SK-N-SH (cell line): ENCODE data around the gene RASGRP2. TPM values are rescaled to one million over a fixed set of nuclear protein-coding genes. Genes with fewer than 3 reads are reported as not detected.

ENCODE experiments used
- CTCF ChIA-PET: fragments of 300-600, 350-600 bp; formaldehyde crosslinking; extraction: SDS; loops from one replicate; lab custom pipeline; 2021; lab: Yijun Ruan, JAX
- POLR2A ChIA-PET: fragments of 350-600 bp; sonication (Branson Sonifier 250); formaldehyde crosslinking; extraction: SDS; loops from one replicate; lab custom pipeline; 2020; ENCODE audit warnings: antibody characterized with exemption, inconsistent platforms; lab: Yijun Ruan, JAX
- DNase-seq: peaks from one replicate; pipeline ENCODE4 v3.0.0; 2012
- H2AFZ ChIP-seq: fragments of 200-600 bp; sonication (generic); 2 replicates; pipeline ENCODE4 v1.8.1; 2016; ENCODE audit warnings: antibody characterized with exemption, mild to moderate bottlenecking, low read depth
- H3F3A ChIP-seq: fragments of 200-600 bp; sonication (generic); replicated peaks from 2 replicates; pipeline ENCODE3; 2016; ENCODE audit warnings: antibody characterized with exemption, mild to moderate bottlenecking; ENCODE audit not compliant: insufficient read depth
- H3K27ac ChIP-seq, 2 experiments: fragments of 200-500 bp in 1 of 2; fragments of 200-600 bp in 1 of 2; sonication (Bioruptor generic) in 1 of 2; sonication (generic), shearing (Covaris generic) in 1 of 2; 2 replicates each; pipeline versions ENCODE4 v1.5.1 to v1.6.1; 2014 to 2016; ENCODE audit warnings: low read depth in 2 of 2, inconsistent platforms in 1 of 2, low read length in 1 of 2, mild to moderate bottlenecking in 1 of 2, mixed read lengths in 1 of 2
- H3K27me3 ChIP-seq: fragments of 200-600 bp; sonication (generic), shearing (Covaris generic); 2 replicates; pipeline ENCODE4 v1.6.1; 2016; ENCODE audit warnings: mixed run types; ENCODE audit not compliant: insufficient read depth
- H3K36me3 ChIP-seq, 2 experiments: fragments of 200-500 bp in 1 of 2; fragments of 200-600 bp in 1 of 2; sonication (Bioruptor generic) in 1 of 2; sonication (generic) in 1 of 2; replicated peaks in 1 of 2; 2 replicates each; pipeline versions ENCODE3 to v1.5.1; 2014 to 2016; ENCODE audit warnings: low read length in 1 of 2, mild to moderate bottlenecking in 1 of 2; ENCODE audit not compliant: insufficient read depth in 2 of 2, control insufficient read depth in 1 of 2
- H3K4me1 ChIP-seq, 2 experiments: fragments of 200-500 bp in 1 of 2; fragments of 200-600 bp in 1 of 2; sonication (Bioruptor generic) in 1 of 2; sonication (generic), shearing (Covaris generic) in 1 of 2; 2 replicates each; pipeline versions ENCODE4 v1.5.1 to v1.6.1; 2014 to 2016; ENCODE audit warnings: low read depth in 1 of 2, low read length in 1 of 2, mixed run types in 1 of 2; ENCODE audit not compliant: insufficient read depth in 2 of 2, control insufficient read depth in 1 of 2
- H3K4me2 ChIP-seq: fragments of 200-600 bp; sonication (generic), shearing (Covaris generic); 2 replicates; pipeline ENCODE4 v1.6.1; 2017; ENCODE audit warnings: mixed run types
- H3K4me3 ChIP-seq, 2 experiments: fragments of 200-500 bp in 1 of 2; fragments of 200-600 bp in 1 of 2; sonication (Bioruptor generic) in 1 of 2; sonication (generic), shearing (Covaris generic) in 1 of 2; 2 replicates each; pipeline versions ENCODE4 v1.5.1 to v1.8.1; 2014 to 2016; ENCODE audit warnings: low read depth in 2 of 2, inconsistent platforms in 1 of 2, low read length in 1 of 2, mild to moderate bottlenecking in 1 of 2, mixed read lengths in 1 of 2, moderate library complexity in 1 of 2
- H3K79me2 ChIP-seq: fragments of 200-600 bp; sonication (generic); 2 replicates; pipeline ENCODE4 v1.8.1; 2017; ENCODE audit warnings: mild to moderate bottlenecking; ENCODE audit not compliant: insufficient read depth
- H3K9ac ChIP-seq: fragments of 200-600 bp; sonication (generic); 2 replicates; pipeline ENCODE4 v1.6.1; 2017; ENCODE audit warnings: mixed run types
- H3K9me2 ChIP-seq: fragments of 200-600 bp; sonication (generic); 2 replicates; pipeline ENCODE4 v1.6.1; 2017; ENCODE audit warnings: mixed run types
- H3K9me3 ChIP-seq: fragments of 200-600 bp; sonication (generic); 2 replicates; pipeline ENCODE4 v1.6.1; 2017; ENCODE audit warnings: mixed run types, mild to moderate bottlenecking, moderate library complexity
- H4K20me1 ChIP-seq: fragments of 200-600 bp; sonication (generic); 2 replicates; pipeline ENCODE4 v1.6.1; 2017; ENCODE audit warnings: mild to moderate bottlenecking, mixed run types; ENCODE audit not compliant: insufficient read depth
- ELF1 ChIP-seq: IDR thresholded peaks from 2 replicates; pipeline ENCODE4 v1.4.0; 2012
- EP300 ChIP-seq, 2 experiments: IDR thresholded peaks; 2 replicates each; pipeline versions ENCODE4 v1.4.0 to v1.6.1; 2012; ENCODE audit warnings: borderline replicate concordance in 1 of 2, low read depth in 1 of 2, low read length in 1 of 2
- EZH2phosphoT487 ChIP-seq: fragments of 200-600 bp; sonication (generic); IDR thresholded peaks from 2 replicates; pipeline ENCODE4 v1.6.1; 2017; ENCODE audit warnings: low read depth, mixed run types, mild to moderate bottlenecking, antibody characterized with exemption, moderate library complexity, borderline replicate concordance
- FOSL2 ChIP-seq: IDR thresholded peaks from 2 replicates; pipeline ENCODE4 v1.4.0; 2012; ENCODE audit warnings: low read depth, mild to moderate bottlenecking, moderate library complexity, borderline replicate concordance
- GATA2 ChIP-seq: sonication (generic); formaldehyde crosslinking; IDR thresholded peaks from 2 replicates; pipeline ENCODE4 v1.5.0; 2020; ENCODE audit warnings: mild to moderate bottlenecking, missing genetic modification reagents
- MXI1 ChIP-seq: IDR thresholded peaks from 2 replicates; pipeline ENCODE4 v1.6.1; 2012; ENCODE audit warnings: mild to moderate bottlenecking, low read depth, low read length, improper control_type of control experiment
- NFIC ChIP-seq: IDR thresholded peaks from 2 replicates; pipeline ENCODE4 v1.4.0; 2012; ENCODE audit warnings: borderline replicate concordance
- NRF1 ChIP-seq: IDR thresholded peaks from 2 replicates; pipeline ENCODE4 v1.6.1; 2012; ENCODE audit warnings: low read depth, mild to moderate bottlenecking, low read length
- POLR2AphosphoS5 ChIP-seq: IDR thresholded peaks from 2 replicates; pipeline ENCODE4 v1.6.1; 2012; ENCODE audit warnings: low read depth, low read length
- RCOR1 ChIP-seq: fragments of 150-350 bp; IDR thresholded peaks from 2 replicates; pipeline ENCODE4 v1.6.1; 2017; ENCODE audit warnings: antibody characterized with exemption, low read length
- SIN3A ChIP-seq: IDR thresholded peaks from 2 replicates; pipeline ENCODE4 v1.6.1; 2012; ENCODE audit warnings: low read depth, mild to moderate bottlenecking, low read length, moderate library complexity, borderline replicate concordance
- SMC3 ChIP-seq: IDR thresholded peaks from 2 replicates; pipeline ENCODE4 v1.6.1; 2012; ENCODE audit warnings: low read depth, low read length, improper control_type of control experiment
- TCF12 ChIP-seq: IDR thresholded peaks from 2 replicates; pipeline ENCODE4 v1.4.0; 2012
- TEAD4 ChIP-seq: IDR thresholded peaks from 2 replicates; pipeline ENCODE4 v1.4.0; 2012; ENCODE audit warnings: mild to moderate bottlenecking, borderline replicate concordance; ENCODE audit not compliant: insufficient read depth
- WGBS: methylation state at CpG from one replicate; pipeline ENCODE4 v1.1.6; 2017; ENCODE audit warnings: low lambda C conversion rate; 5-methylcytosine and 5-hydroxymethylcytosine counted together
- polyA plus RNA-seq, 3 experiments: library from polyadenylated mRNA; depleted of rRNA; stranded (reverse); fragments of >200 nt; gene quantifications; 2 replicates each; pipeline ENCODE4 v1.2.3, GENCODE V29; 2012
- TF ChIP-seq, protein P1 (sequence below): fragments of 150-350 bp; IDR thresholded peaks from 2 replicates; pipeline ENCODE4 v1.6.1; 2016; ENCODE audit warnings: mild to moderate bottlenecking, low read depth, low read length
- TF ChIP-seq, protein P2 (sequence below): fragments of 200-600 bp; sonication (generic); IDR thresholded peaks from 2 replicates; pipeline ENCODE4 v1.6.1; 2017; ENCODE audit warnings: antibody characterized with exemption, mild to moderate bottlenecking, moderate library complexity
- TF ChIP-seq, protein P3 (sequence below): IDR thresholded peaks from 2 replicates; pipeline ENCODE4 v1.4.0; 2012; ENCODE audit warnings: low read depth, borderline replicate concordance
- TF ChIP-seq, protein P4 (sequence below): IDR thresholded peaks from 2 replicates; pipeline ENCODE4 v1.4.0; 2012; ENCODE audit warnings: low read depth
- TF ChIP-seq, protein P5 (sequence below): IDR thresholded peaks from 2 replicates; pipeline ENCODE4 v1.6.1; 2012; ENCODE audit warnings: mild to moderate bottlenecking, low read depth, low read length, moderate library complexity
- TF ChIP-seq, protein P6 (sequence below): IDR thresholded peaks from 2 replicates; pipeline ENCODE4 v1.4.0; 2012; ENCODE audit warnings: low read depth, borderline replicate concordance
- TF ChIP-seq, protein P7 (sequence below): fragments of 150-350 bp; IDR thresholded peaks from 2 replicates; pipeline ENCODE4 v1.6.1; 2017; ENCODE audit warnings: antibody characterized with exemption, low read length, low read depth, borderline replicate concordance

RASGRP2 gene
- polyA plus RNA-seq, 1 of the 3 experiments (the other 2 are of a cell fraction), result 1.6 TPM

DNA sequence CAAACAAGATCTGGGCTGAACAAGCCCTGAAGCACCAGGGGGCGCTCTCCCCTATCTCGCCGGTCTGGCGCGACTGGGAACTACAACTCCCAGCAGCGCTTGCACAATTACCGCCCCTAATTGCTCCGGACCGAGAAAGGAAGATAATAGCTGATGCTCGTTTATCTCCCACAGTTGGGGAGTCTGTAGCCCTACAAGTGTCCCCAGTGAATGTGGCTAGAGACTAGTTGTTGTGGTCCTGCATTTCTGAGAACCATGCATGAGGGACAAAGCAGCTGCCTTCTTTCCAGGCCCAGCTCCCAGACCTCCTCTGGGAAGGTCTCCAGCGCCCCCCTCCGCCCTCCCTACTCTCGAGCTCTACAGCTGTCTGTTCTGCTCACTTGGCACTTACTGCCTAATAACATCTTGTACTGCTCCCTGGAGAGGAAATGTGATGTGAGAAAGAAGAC, 55.4 kb downstream of the RASGRP2 start:
- Histone ChIP-seq H3K4me2 (peak overlapping the region; percentile 66; the same call in 1 of the 2 replicates), H3K9ac (no peak overlapping the region), H3K4me3 (peak overlapping the region; percentile 47 to 50; a peak in 3 of 4 replicates), H2AFZ (peak overlapping the region; percentile 90; the same call in 1 of the 2 replicates), H3F3A (no peaks in the 10 kb centered on the region), H3K27me3 (peaks cover 13% of the 10 kb centered on the region; the same call in 1 of the 2 replicates), H3K4me1 (peaks cover 0 to 34% of the 10 kb centered on the region in 2 experiments; a peak in 2 of 4 replicates), H3K79me2 (no peaks in the 10 kb centered on the region), H3K9me2 (no peaks in the 10 kb centered on the region), H3K27ac (peak overlapping the region in 1 of 2 experiments; percentile 96; a peak in 2 of 4 replicates), H4K20me1 (no peaks in the 10 kb centered on the region), H3K36me3 (no peaks in the 10 kb centered on the region), H3K9me3 (no peaks in the 10 kb centered on the region)
- CTCF ChIA-PET, result interaction anchor here (0.6 to 3.1 kb wide), 59 partner anchors 9 to 417 kb away, joined by 3 to 68 read pairs (median 5); partner anchors contain the start of genes ESRRA, NRXN2, PRDX5 and PYGM
- WGBS, result 7% methylated on average over 3 of the region's 13 CpGs
- POLR2A ChIA-PET, result interaction anchor here (0.6 to 1.6 kb wide), 6 partner anchors 19 to 308 kb away, joined by 3 to 6 read pairs (median 4); partner anchors contain the start of genes PYGM and SF1
- DNase-seq, result peak; percentile 90
- TF ChIP-seq NFIC (no peak), MXI1 (peak; percentile 25; the same call in 1 of the 2 replicates), NRF1 (no peak), SIN3A (no peak), TCF12 (no peak), SMC3 (peak; percentile 91), ELF1 (peak; percentile 52; the same call in 1 of the 2 replicates), EZH2phosphoT487 (no peak), GATA2 (peak; percentile 37; the same call in 1 of the 2 replicates), EP300 (IDR thresholded peaks at IDR 0.05; ENCODE audit: borderline replicate concordance in 1 of 2, low read depth in 1 of 2, low read length in 1 of 2) (no peak; a peak in 1 of 4 replicates), RCOR1 (0 out of 2 replicates have a peak, but pooled peaks have one; percentile 20), POLR2AphosphoS5 (no peak), TEAD4 (no peak), FOSL2 (no peak)
- TF ChIP-seq, protein P1, sequence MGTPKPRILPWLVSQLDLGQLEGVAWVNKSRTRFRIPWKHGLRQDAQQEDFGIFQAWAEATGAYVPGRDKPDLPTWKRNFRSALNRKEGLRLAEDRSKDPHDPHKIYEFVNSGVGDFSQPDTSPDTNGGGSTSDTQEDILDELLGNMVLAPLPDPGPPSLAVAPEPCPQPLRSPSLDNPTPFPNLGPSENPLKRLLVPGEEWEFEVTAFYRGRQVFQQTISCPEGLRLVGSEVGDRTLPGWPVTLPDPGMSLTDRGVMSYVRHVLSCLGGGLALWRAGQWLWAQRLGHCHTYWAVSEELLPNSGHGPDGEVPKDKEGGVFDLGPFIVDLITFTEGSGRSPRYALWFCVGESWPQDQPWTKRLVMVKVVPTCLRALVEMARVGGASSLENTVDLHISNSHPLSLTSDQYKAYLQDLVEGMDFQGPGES, result no peak
- TF ChIP-seq, protein P2, sequence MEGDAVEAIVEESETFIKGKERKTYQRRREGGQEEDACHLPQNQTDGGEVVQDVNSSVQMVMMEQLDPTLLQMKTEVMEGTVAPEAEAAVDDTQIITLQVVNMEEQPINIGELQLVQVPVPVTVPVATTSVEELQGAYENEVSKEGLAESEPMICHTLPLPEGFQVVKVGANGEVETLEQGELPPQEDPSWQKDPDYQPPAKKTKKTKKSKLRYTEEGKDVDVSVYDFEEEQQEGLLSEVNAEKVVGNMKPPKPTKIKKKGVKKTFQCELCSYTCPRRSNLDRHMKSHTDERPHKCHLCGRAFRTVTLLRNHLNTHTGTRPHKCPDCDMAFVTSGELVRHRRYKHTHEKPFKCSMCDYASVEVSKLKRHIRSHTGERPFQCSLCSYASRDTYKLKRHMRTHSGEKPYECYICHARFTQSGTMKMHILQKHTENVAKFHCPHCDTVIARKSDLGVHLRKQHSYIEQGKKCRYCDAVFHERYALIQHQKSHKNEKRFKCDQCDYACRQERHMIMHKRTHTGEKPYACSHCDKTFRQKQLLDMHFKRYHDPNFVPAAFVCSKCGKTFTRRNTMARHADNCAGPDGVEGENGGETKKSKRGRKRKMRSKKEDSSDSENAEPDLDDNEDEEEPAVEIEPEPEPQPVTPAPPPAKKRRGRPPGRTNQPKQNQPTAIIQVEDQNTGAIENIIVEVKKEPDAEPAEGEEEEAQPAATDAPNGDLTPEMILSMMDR, result peak; percentile 94
- TF ChIP-seq, protein P3, sequence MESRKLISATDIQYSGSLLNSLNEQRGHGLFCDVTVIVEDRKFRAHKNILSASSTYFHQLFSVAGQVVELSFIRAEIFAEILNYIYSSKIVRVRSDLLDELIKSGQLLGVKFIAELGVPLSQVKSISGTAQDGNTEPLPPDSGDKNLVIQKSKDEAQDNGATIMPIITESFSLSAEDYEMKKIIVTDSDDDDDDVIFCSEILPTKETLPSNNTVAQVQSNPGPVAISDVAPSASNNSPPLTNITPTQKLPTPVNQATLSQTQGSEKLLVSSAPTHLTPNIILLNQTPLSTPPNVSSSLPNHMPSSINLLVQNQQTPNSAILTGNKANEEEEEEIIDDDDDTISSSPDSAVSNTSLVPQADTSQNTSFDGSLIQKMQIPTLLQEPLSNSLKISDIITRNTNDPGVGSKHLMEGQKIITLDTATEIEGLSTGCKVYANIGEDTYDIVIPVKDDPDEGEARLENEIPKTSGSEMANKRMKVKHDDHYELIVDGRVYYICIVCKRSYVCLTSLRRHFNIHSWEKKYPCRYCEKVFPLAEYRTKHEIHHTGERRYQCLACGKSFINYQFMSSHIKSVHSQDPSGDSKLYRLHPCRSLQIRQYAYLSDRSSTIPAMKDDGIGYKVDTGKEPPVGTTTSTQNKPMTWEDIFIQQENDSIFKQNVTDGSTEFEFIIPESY, result no peak
- TF ChIP-seq, protein P4, sequence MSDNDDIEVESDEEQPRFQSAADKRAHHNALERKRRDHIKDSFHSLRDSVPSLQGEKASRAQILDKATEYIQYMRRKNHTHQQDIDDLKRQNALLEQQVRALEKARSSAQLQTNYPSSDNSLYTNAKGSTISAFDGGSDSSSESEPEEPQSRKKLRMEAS, result no peak
- TF ChIP-seq, protein P5, sequence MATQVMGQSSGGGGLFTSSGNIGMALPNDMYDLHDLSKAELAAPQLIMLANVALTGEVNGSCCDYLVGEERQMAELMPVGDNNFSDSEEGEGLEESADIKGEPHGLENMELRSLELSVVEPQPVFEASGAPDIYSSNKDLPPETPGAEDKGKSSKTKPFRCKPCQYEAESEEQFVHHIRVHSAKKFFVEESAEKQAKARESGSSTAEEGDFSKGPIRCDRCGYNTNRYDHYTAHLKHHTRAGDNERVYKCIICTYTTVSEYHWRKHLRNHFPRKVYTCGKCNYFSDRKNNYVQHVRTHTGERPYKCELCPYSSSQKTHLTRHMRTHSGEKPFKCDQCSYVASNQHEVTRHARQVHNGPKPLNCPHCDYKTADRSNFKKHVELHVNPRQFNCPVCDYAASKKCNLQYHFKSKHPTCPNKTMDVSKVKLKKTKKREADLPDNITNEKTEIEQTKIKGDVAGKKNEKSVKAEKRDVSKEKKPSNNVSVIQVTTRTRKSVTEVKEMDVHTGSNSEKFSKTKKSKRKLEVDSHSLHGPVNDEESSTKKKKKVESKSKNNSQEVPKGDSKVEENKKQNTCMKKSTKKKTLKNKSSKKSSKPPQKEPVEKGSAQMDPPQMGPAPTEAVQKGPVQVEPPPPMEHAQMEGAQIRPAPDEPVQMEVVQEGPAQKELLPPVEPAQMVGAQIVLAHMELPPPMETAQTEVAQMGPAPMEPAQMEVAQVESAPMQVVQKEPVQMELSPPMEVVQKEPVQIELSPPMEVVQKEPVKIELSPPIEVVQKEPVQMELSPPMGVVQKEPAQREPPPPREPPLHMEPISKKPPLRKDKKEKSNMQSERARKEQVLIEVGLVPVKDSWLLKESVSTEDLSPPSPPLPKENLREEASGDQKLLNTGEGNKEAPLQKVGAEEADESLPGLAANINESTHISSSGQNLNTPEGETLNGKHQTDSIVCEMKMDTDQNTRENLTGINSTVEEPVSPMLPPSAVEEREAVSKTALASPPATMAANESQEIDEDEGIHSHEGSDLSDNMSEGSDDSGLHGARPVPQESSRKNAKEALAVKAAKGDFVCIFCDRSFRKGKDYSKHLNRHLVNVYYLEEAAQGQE, result 0 out of 2 replicates have a peak, but pooled peaks have one; percentile 14
- TF ChIP-seq, protein P6, sequence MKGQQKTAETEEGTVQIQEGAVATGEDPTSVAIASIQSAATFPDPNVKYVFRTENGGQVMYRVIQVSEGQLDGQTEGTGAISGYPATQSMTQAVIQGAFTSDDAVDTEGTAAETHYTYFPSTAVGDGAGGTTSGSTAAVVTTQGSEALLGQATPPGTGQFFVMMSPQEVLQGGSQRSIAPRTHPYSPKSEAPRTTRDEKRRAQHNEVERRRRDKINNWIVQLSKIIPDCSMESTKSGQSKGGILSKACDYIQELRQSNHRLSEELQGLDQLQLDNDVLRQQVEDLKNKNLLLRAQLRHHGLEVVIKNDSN, result no peak
- TF ChIP-seq, protein P7, sequence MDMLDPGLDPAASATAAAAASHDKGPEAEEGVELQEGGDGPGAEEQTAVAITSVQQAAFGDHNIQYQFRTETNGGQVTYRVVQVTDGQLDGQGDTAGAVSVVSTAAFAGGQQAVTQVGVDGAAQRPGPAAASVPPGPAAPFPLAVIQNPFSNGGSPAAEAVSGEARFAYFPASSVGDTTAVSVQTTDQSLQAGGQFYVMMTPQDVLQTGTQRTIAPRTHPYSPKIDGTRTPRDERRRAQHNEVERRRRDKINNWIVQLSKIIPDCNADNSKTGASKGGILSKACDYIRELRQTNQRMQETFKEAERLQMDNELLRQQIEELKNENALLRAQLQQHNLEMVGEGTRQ, result no peak
